Measurements from ENCODE around the gene AVEN.

The AVEN gene

DNA sequence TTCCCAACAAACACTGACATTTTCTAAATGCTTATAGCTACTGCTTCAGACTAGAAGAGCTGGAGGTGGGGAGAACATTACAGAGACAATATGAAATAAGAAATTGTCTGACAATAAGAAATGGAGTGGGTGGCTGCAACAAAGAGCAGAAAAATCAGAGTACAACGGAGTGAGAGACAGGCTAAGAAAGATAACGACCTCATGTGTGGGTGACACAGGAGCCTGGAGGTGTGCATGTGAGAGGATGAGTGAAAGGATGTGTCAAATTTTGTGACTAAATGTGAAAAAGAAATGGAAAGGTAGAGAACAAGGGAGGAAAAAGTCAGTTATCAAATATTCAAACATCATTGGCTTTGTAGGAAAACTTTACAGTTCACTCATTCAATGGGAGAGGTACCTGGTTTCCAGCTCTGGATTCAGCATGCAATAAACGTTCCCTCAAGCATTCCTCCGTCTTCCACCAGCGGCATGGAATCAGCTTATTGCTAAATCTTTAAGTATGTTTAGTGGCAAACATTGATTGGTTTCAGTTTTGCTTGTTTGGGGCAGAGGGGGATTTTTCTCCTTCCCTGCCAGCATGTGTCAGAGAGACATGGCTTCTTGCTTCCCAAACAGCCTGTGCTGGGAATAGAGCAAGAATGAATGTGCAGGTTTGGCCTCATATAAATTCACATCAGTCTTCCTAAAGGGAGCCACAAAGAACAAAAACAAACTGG is 174.5 kb downstream of the AVEN start:
- Histone ChIP-seq H3K4me1 (ENCODE audit: insufficient read depth, low read length) (peaks cover 5% of the 10 kb centered on the region), H3K9me3 (ENCODE audit: insufficient read depth, low read depth, low read length) (no peaks in the 10 kb centered on the region), H3K27ac (ENCODE audit: low read length) (no peak overlapping the region), H3K9ac (ENCODE audit: low read depth, low read length) (no peak overlapping the region), H3K4me3 (ENCODE audit: low read length) (no peak overlapping the region), H3K36me3 (ENCODE audit: insufficient read depth, low read depth, low read length) (peaks cover 8% of the 10 kb centered on the region; the same call in 1 of the 2 replicates), H3K27me3 (ENCODE audit: insufficient read depth, low read length) (no peaks in the 10 kb centered on the region)

GRCh38 chr15:33860754-33861153 is 178.2 kb downstream of the AVEN start:
- no peak overlapping the region for H3K9ac ChIP-seq (ENCODE audit: low read depth, low read length)
- H3K27me3 ChIP-seq (ENCODE audit: insufficient read depth, low read length): no peaks in the 10 kb centered on the region
- H3K4me3 ChIP-seq (ENCODE audit: low read length): no peak overlapping the region
- H3K36me3 ChIP-seq (ENCODE audit: insufficient read depth, low read depth, low read length): peaks cover 8% of the 10 kb centered on the region; the same call in 1 of the 2 replicates
- no peak overlapping the region for H3K27ac ChIP-seq (ENCODE audit: low read length)
- H3K4me1 ChIP-seq (ENCODE audit: insufficient read depth, low read length): peaks cover 5% of the 10 kb centered on the region
- no peaks in the 10 kb centered on the region for H3K9me3 ChIP-seq (ENCODE audit: insufficient read depth, low read depth, low read length)

DNA sequence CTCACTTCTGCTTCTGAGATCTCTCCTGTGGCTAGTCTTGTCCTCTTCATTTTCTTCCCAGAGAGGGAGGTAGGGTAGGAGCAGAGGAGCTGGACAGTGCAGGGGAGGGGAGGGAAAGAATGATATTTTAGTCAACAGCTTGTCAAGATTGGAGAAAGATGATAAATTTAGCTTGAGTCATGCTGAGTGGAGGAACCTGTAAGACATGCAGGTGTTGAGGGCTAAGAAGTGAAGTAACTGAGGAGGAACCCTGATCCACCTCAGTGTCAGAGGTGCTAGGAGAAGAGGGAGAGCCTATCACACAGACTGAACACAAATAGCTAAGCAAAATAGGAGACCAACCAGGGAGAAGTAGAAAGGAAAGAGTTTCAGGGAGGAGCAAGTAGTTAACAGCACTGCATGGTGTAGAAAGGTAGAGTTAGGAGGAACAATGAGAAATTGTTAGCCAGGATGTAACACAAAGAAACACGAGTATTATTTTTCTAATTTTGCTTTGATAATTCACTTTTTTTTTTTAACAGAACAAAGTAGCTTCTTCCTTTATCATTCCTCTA is 178.9 kb downstream of the AVEN start:
- Histone ChIP-seq H3K9me3 (ENCODE audit: insufficient read depth, low read depth, low read length) (no peaks in the 10 kb centered on the region), H3K4me3 (ENCODE audit: low read length) (no peak overlapping the region), H3K9ac (ENCODE audit: low read depth, low read length) (no peak overlapping the region), H3K4me1 (ENCODE audit: insufficient read depth, low read length) (peaks cover 5% of the 10 kb centered on the region), H3K27me3 (ENCODE audit: insufficient read depth, low read length) (no peaks in the 10 kb centered on the region), H3K27ac (ENCODE audit: low read length) (no peak overlapping the region), H3K36me3 (ENCODE audit: insufficient read depth, low read depth, low read length) (peaks cover 8% of the 10 kb centered on the region; the same call in 1 of the 2 replicates)

DNA sequence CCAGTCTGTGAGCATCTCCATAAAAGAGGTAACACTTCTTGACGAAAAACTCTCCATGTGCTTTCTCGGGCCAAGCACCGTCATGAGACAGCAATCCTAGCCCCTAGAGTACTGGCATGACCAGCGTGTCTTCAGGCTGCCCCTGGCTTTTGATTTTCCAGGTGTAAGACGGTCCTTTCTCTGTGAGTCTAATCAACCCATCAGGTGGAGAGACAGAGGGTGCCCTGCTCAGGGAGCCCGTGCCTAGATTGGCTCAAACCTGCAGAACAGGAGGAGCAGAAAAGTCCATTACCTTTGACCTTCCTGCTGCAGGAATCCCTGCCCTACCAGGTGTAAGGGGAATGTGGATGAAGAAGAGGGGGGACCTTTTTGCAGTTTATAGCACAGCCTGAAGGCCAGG is 180.2 kb downstream of the AVEN start:
- no peak overlapping the region for H3K4me3 ChIP-seq (ENCODE audit: low read length)
- H3K9me3 ChIP-seq (ENCODE audit: insufficient read depth, low read depth, low read length): no peaks in the 10 kb centered on the region
- no peaks in the 10 kb centered on the region for H3K36me3 ChIP-seq (ENCODE audit: insufficient read depth, low read depth, low read length)
- no peaks in the 10 kb centered on the region for H3K27me3 ChIP-seq (ENCODE audit: insufficient read depth, low read length)
- H3K27ac ChIP-seq (ENCODE audit: low read length): no peak overlapping the region
- H3K4me1 ChIP-seq (ENCODE audit: insufficient read depth, low read length): peaks cover 5% of the 10 kb centered on the region
- no peak overlapping the region for H3K9ac ChIP-seq (ENCODE audit: low read depth, low read length)

DNA sequence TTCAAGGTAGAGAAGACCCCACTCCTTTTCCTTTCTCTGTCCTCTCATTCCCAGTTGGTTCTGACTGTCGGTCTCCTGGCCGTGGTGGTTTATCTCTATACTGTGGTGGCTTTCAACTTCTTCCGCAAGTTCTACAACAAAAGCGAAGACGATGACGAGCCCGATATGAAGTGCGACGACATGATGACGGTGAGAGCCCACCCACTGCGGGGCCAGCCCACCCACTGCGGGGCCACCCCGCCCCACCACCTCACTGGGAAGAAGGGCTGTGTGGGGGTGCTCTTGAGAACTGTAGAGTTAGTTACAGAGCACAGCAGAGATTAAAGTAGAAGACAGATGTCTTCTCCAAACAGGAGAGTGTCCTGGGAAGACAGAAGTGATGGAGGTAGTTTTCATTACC is 181.3 kb downstream of the AVEN start:
- no peaks in the 10 kb centered on the region for H3K36me3 ChIP-seq (ENCODE audit: insufficient read depth, low read depth, low read length)
- H3K27me3 ChIP-seq (ENCODE audit: insufficient read depth, low read length): no peaks in the 10 kb centered on the region
- H3K9me3 ChIP-seq (ENCODE audit: insufficient read depth, low read depth, low read length): no peaks in the 10 kb centered on the region
- peaks cover 6% of the 10 kb centered on the region for H3K4me1 ChIP-seq (ENCODE audit: insufficient read depth, low read length)
- H3K27ac ChIP-seq (ENCODE audit: low read length): no peak overlapping the region
- H3K4me3 ChIP-seq (ENCODE audit: low read length): no peak overlapping the region
- H3K9ac ChIP-seq (ENCODE audit: low read depth, low read length): no peak overlapping the region

- no peak overlapping the region for H3K4me3 ChIP-seq (ENCODE audit: low read length)
- no peaks in the 10 kb centered on the region for H3K36me3 ChIP-seq (ENCODE audit: insufficient read depth, low read depth, low read length)
- peaks cover 14% of the 10 kb centered on the region for H3K4me1 ChIP-seq (ENCODE audit: insufficient read depth, low read length)
- H3K9me3 ChIP-seq (ENCODE audit: insufficient read depth, low read depth, low read length): no peaks in the 10 kb centered on the region
- H3K9ac ChIP-seq (ENCODE audit: low read depth, low read length): no peak overlapping the region
- no peak overlapping the region for H3K27ac ChIP-seq (ENCODE audit: low read length)
- no peaks in the 10 kb centered on the region for H3K27me3 ChIP-seq (ENCODE audit: insufficient read depth, low read length)
These were observed 186.4 kb downstream of the AVEN start for GRCh38 chr15:33852570-33852969.

DNA sequence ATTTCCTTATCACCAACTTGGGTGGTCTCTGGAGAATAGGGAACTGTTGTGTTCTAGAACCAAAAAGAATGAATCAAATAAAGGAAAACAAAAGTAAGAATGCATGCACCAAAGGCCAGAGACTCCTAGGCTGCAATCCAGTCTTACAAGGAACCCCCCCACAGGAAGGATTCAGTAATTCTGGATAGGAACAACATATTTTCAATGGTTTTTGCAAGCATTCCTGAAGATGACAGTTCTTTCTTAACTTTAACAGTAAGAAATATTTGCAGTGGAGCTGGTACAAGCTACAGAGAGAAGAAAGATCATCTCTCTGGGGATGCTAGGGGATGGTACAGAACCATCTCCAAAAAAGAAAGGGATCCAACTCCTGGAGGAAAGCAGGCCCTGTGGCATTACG is 186.9 kb downstream of the AVEN start:
- Histone ChIP-seq H3K27ac (ENCODE audit: low read length) (no peak overlapping the region), H3K4me3 (ENCODE audit: low read length) (no peak overlapping the region), H3K27me3 (ENCODE audit: insufficient read depth, low read length) (no peaks in the 10 kb centered on the region), H3K4me1 (ENCODE audit: insufficient read depth, low read length) (peaks cover 16% of the 10 kb centered on the region), H3K9ac (ENCODE audit: low read depth, low read length) (no peak overlapping the region), H3K36me3 (ENCODE audit: insufficient read depth, low read depth, low read length) (no peaks in the 10 kb centered on the region), H3K9me3 (ENCODE audit: insufficient read depth, low read depth, low read length) (no peaks in the 10 kb centered on the region)

GRCh38 chr15:33851079-33851478 is 187.9 kb downstream of the AVEN start:
- no peaks in the 10 kb centered on the region for H3K27me3 ChIP-seq (ENCODE audit: insufficient read depth, low read length)
- no peak overlapping the region for H3K27ac ChIP-seq (ENCODE audit: low read length)
- H3K9ac ChIP-seq (ENCODE audit: low read depth, low read length): no peak overlapping the region
- no peak overlapping the region for H3K4me3 ChIP-seq (ENCODE audit: low read length)
- peaks cover 16% of the 10 kb centered on the region for H3K4me1 ChIP-seq (ENCODE audit: insufficient read depth, low read length)
- H3K36me3 ChIP-seq (ENCODE audit: insufficient read depth, low read depth, low read length): no peaks in the 10 kb centered on the region
- no peaks in the 10 kb centered on the region for H3K9me3 ChIP-seq (ENCODE audit: insufficient read depth, low read depth, low read length)

- H3K9ac ChIP-seq (ENCODE audit: low read depth, low read length): no peak overlapping the region
- H3K27ac ChIP-seq (ENCODE audit: low read length): no peak overlapping the region
- H3K27me3 ChIP-seq (ENCODE audit: insufficient read depth, low read length): no peaks in the 10 kb centered on the region
- no peaks in the 10 kb centered on the region for H3K36me3 ChIP-seq (ENCODE audit: insufficient read depth, low read depth, low read length)
- H3K4me1 ChIP-seq (ENCODE audit: insufficient read depth, low read length): peaks cover 32% of the 10 kb centered on the region
- H3K4me3 ChIP-seq (ENCODE audit: low read length): no peak overlapping the region
- H3K9me3 ChIP-seq (ENCODE audit: insufficient read depth, low read depth, low read length): no peaks in the 10 kb centered on the region
These were observed 191.0 kb downstream of the AVEN start for GRCh38 chr15:33848011-33848410.

DNA sequence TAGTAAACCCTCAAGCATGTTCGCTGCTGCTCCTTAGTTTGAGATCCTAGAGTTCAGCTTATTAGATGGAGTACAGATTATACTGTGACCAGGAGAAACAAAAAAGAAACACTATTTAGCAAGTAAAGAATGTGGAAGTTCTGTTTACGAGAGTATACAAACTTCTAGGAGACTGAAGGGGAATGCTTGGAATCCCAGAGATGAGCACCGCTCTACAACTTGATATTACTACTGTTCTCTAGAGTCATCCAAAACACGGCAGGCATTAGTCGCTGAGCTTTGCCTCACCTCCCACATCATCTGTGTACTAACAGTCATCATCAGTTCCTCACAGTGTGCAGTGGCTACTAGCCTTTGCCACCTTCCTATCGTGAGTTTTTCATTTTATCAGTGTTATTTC is 192.1 kb downstream of the AVEN start:
- peaks cover 23% of the 10 kb centered on the region for H3K4me1 ChIP-seq (ENCODE audit: insufficient read depth, low read length)
- H3K27me3 ChIP-seq (ENCODE audit: insufficient read depth, low read length): no peaks in the 10 kb centered on the region
- H3K9ac ChIP-seq (ENCODE audit: low read depth, low read length): no peak overlapping the region
- no peak overlapping the region for H3K4me3 ChIP-seq (ENCODE audit: low read length)
- H3K27ac ChIP-seq (ENCODE audit: low read length): no peak overlapping the region
- H3K36me3 ChIP-seq (ENCODE audit: insufficient read depth, low read depth, low read length): no peaks in the 10 kb centered on the region
- no peaks in the 10 kb centered on the region for H3K9me3 ChIP-seq (ENCODE audit: insufficient read depth, low read depth, low read length)

DNA sequence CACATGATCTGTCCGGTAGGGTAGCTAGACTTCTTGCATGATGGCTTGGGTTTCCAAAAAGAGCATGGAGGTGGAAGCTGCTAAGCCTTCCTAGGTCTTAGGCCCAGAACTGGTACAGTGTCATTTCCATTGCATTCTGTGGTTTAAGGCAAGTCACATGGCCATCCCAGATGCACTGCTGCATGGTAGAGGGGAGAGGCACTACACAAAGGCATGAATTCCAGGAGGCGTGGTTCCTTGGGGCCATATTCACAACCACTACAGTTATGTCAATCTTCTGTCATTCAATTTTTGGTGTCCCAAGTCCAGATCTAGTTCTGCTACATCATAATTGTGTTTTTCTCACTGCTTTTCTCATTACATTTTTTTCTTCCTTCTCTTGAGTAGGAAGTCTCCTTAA is 192.9 kb downstream of the AVEN start:
- Histone ChIP-seq H3K9me3 (ENCODE audit: insufficient read depth, low read depth, low read length) (no peaks in the 10 kb centered on the region), H3K27me3 (ENCODE audit: insufficient read depth, low read length) (no peaks in the 10 kb centered on the region), H3K27ac (ENCODE audit: low read length) (no peak overlapping the region), H3K4me3 (ENCODE audit: low read length) (no peak overlapping the region), H3K4me1 (ENCODE audit: insufficient read depth, low read length) (peaks cover 18% of the 10 kb centered on the region), H3K36me3 (ENCODE audit: insufficient read depth, low read depth, low read length) (no peaks in the 10 kb centered on the region), H3K9ac (ENCODE audit: low read depth, low read length) (no peak overlapping the region)

GRCh38 chr15:33844597-33844996 is 194.4 kb downstream of the AVEN start:
- H3K27me3 ChIP-seq (ENCODE audit: insufficient read depth, low read length): no peaks in the 10 kb centered on the region
- H3K9me3 ChIP-seq (ENCODE audit: insufficient read depth, low read depth, low read length): no peaks in the 10 kb centered on the region
- no peaks in the 10 kb centered on the region for H3K36me3 ChIP-seq (ENCODE audit: insufficient read depth, low read depth, low read length)
- H3K9ac ChIP-seq (ENCODE audit: low read depth, low read length): no peak overlapping the region
- H3K4me1 ChIP-seq (ENCODE audit: insufficient read depth, low read length): peaks cover 18% of the 10 kb centered on the region
- no peak overlapping the region for H3K27ac ChIP-seq (ENCODE audit: low read length)
- no peak overlapping the region; the same call in 1 of the 2 replicates for H3K4me3 ChIP-seq (ENCODE audit: low read length)

All from iPS-20b (cell line).